Gastrocnemius medialis (tissue), 4 donors: Measurements from ENCODE around the gene SDR42E1. TPM values are rescaled to one million over a fixed set of nuclear protein-coding genes. Genes with fewer than 3 reads are reported as not detected.

Experiments used
- ATAC-seq, 2 donors: fragments of 150-250 bp; one replicate each; pipeline ENCODE4 v1.9.1; 2016
- DNase-seq, 2 donors: peaks; one replicate each; pipeline ENCODE4 v3.0.0-alpha.2; 2019
- H3K27ac ChIP-seq, 4 donors: fragments of 200-600 bp; sonication (generic); 1 replicate in 1 of 4; 2 replicates in 3 of 4; pipeline ENCODE4 v1.5.1; 2016 to 2018; ENCODE audit warnings: mild to moderate bottlenecking in 2 of 4, moderate library complexity in 1 of 4
- H3K27me3 ChIP-seq, 3 donors: fragments of 200-600 bp; sonication (generic) in 2 of 3; 1 replicate in 1 of 3; 2 replicates in 2 of 3; pipeline versions ENCODE4 v1.5.1 to v1.6.0; 2016 to 2019; ENCODE audit warnings: mild to moderate bottlenecking in 1 of 3, moderate library complexity in 1 of 3
- H3K36me3 ChIP-seq, 2 donors: fragments of 200-600 bp; sonication (generic) in 1 of 2; one replicate each; pipeline ENCODE4 v1.5.1; 2017 to 2018
- H3K4me1 ChIP-seq, 2 donors: fragments of 200-600 bp; sonication (generic) in 1 of 2; one replicate each; pipeline ENCODE4 v1.5.1; 2016 to 2017; ENCODE audit warnings: mild to moderate bottlenecking in 2 of 2
- H3K4me3 ChIP-seq, 4 donors: fragments of 200-600 bp; sonication (generic) in 3 of 4; 1 replicate in 1 of 4; 2 replicates in 3 of 4; pipeline ENCODE4 v1.5.1; 2016 to 2019; ENCODE audit warnings: mild to moderate bottlenecking in 2 of 4
- H3K9me3 ChIP-seq, 3 donors: fragments of 200-600 bp; sonication (generic) in 2 of 3; 1 replicate in 1 of 3; 2 replicates in 2 of 3; pipeline ENCODE4 v1.5.1; 2016 to 2019
- POLR2A ChIP-seq, 2 donors: fragments of 450-650 bp; IDR thresholded peaks; one replicate each; pipeline ENCODE4 v1.6.1; 2017; ENCODE audit warnings: antibody characterized with exemption in 2 of 2, mild to moderate bottlenecking in 2 of 2, moderate library complexity in 2 of 2
- in situ Hi-C, 4 donors: fragments of 200-750 bp; cut with MboI; loops; one replicate each; pipeline versions ENCODE4 v1.15.0 to v1.8.0; 2017; ENCODE audit warnings: low sequenced_read_pairs in 4 of 4
- intact Hi-C: fragments of 100-400 bp; cut with DNase I; formaldehyde crosslinking; loops from one replicate; pipeline ENCODE4 v1.15.1; 2023; ENCODE audit warnings: low total_unique reads
- total RNA-seq, 4 donors: library from RNA; depleted of rRNA; stranded (reverse); fragments of >200 nt; gene quantifications; one replicate each; pipeline versions ENCODE4 v1.1.0 to v1.2.3, GENCODE V29; 2016
- TF ChIP-seq, protein P1 (sequence below), 5 experiments: fragments of 450-650 bp in 3 of 5; fragments of 200-600 bp in 2 of 5; sonication (generic) in 2 of 5; IDR thresholded peaks in 4 of 5; conservative IDR thresholded peaks in 1 of 5; 1 replicate in 4 of 5; 2 replicates in 1 of 5; pipeline ENCODE4 v1.5.1; 2016 to 2019; ENCODE audit warnings: antibody characterized with exemption in 5 of 5, mild to moderate bottlenecking in 3 of 5, moderate library complexity in 3 of 5

SDR42E1 gene, protein sequence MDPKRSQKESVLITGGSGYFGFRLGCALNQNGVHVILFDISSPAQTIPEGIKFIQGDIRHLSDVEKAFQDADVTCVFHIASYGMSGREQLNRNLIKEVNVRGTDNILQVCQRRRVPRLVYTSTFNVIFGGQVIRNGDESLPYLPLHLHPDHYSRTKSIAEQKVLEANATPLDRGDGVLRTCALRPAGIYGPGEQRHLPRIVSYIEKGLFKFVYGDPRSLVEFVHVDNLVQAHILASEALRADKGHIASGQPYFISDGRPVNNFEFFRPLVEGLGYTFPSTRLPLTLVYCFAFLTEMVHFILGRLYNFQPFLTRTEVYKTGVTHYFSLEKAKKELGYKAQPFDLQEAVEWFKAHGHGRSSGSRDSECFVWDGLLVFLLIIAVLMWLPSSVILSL
- total RNA-seq: under 1 TPM in 1 of 4 donors, not detected in 3; 0.02 TPM

DNA sequence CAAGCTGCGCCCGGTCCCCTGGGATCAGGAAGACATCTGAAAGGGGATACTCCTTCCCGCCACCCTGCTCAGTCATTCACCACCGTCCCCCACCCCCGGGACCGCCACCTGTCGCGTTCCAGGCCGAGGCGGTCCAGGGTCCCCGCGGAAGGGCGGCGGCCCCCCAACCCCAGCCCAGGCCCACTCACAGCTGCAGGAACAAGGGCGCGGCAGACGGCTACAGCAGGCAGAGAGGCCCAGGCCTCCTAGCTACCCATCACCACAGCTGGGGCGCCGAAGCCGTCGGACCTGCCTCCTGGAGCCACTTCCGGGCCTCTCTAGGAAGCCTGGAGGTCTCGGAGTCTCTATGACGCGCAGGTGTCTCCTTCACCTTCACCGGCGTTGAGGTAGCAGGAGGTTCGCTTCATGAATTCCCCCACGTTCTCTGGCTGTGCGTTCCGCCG lies at the start of gene SDR42E1:
Gene SDR42E1 (minus strand): TSS at position 272 of the 443 bp plus-strand sequence. CDS start 10,612 bp downstream, outside the sequence.
- Histone ChIP-seq H3K9me3 (no peaks in the 10 kb centered on the region), H3K36me3 (no peaks in the 10 kb centered on the region), H3K4me3 (no peak within 1 kb of the TSS), H3K27ac (no peak within 1 kb of the TSS), H3K4me1 (no peaks in the 10 kb centered on the region), H3K27me3 (peaks cover 0 to 8% (median 0%) of the 10 kb centered on the region in 3 donors)
- in situ Hi-C loops (loop anchor here in 1 of 4 donors (25.0 kb wide), 1 partner anchor 101 kb away; no protein-coding TSS in a partner anchor), intact Hi-C loops (no loop called here)
- ATAC-seq (no peak), DNase-seq (no peak)
- TF ChIP-seq, protein P1, sequence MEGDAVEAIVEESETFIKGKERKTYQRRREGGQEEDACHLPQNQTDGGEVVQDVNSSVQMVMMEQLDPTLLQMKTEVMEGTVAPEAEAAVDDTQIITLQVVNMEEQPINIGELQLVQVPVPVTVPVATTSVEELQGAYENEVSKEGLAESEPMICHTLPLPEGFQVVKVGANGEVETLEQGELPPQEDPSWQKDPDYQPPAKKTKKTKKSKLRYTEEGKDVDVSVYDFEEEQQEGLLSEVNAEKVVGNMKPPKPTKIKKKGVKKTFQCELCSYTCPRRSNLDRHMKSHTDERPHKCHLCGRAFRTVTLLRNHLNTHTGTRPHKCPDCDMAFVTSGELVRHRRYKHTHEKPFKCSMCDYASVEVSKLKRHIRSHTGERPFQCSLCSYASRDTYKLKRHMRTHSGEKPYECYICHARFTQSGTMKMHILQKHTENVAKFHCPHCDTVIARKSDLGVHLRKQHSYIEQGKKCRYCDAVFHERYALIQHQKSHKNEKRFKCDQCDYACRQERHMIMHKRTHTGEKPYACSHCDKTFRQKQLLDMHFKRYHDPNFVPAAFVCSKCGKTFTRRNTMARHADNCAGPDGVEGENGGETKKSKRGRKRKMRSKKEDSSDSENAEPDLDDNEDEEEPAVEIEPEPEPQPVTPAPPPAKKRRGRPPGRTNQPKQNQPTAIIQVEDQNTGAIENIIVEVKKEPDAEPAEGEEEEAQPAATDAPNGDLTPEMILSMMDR (IDR thresholded peaks at IDR 0.05 in 4 of 5, conservative IDR thresholded peaks at IDR 0.05 in 1 of 5): no peak
- TF ChIP-seq POLR2A (IDR thresholded peaks at IDR 0.05): no peak

DNA sequence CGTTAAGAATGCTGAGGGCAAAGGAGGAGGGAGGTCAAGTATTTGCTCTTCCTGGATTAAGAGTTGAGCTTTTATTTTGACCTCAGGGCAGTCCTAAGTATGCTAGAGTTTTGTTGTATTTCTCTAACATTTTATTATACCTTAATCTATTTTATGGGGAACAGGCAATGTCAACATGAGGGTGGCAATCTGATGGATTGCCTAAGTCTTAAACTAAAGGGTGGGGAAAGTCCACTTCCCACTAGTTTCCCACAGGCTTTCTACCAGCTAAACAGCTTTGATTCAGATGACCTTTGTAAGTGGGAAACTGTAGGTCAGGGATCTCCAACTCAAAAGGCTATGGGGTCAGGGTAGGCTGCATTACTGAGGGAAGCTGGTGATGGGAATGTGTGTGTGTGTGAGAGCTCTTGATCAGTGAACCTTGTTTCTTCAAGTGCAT lies 48.7 kb upstream of the SDR42E1 start:
- Histone ChIP-seq H3K4me1 (no peaks in the 10 kb centered on the region), H3K27ac (no peak overlapping the region), H3K27me3 (no peaks in the 10 kb centered on the region), H3K9me3 (no peaks in the 10 kb centered on the region), H3K4me3 (no peak overlapping the region), H3K36me3 (no peaks in the 10 kb centered on the region)
- in situ Hi-C loops: no loop called here
- ATAC-seq (no peak), DNase-seq (no peak)
- intact Hi-C loops: loop anchor here (5.0 kb wide), 1 partner anchor 168 kb away; no protein-coding TSS in a partner anchor
- TF ChIP-seq, protein P1 (IDR thresholded peaks at IDR 0.05 in 4 of 5, conservative IDR thresholded peaks at IDR 0.05 in 1 of 5): no peak
- TF ChIP-seq POLR2A (IDR thresholded peaks at IDR 0.05): no peak

DNA sequence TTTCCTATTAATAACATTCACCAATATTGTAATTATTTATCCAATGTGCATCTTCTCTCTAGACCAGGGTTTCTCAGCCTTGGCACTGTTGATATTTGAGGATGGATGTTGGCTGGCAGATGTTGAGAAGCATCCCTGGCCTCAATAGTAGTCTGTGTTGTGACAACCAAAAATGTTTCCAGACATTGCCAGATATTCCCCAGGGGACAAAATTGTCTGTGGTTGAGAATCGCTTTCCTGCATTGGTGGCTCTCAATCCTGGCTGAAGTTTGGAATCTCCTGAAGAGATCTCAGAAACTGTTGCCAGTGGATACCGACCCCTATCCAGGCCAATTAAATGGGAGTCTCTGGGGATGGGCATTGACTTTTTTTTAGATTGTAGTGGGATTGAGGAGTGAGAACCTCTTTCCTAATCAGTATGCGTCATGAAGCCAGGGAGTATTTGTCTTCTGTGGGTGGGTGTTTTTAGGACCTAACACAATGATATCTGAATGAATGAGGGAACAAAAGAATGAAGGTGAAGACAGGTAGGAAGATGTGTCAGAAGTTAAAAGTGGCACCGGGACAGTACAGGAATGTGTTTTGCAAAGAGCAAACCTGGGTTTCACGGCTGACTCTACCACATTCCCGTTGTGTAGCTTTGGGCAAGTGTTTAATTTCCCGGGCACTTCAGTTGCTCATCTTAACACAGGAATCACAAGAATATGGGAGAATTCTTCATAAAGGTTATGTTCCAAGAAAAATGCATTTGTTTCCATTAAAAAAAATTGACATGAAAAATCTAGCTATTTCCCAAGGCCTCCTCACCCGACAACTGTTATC lies 48.1 kb upstream of the SDR42E1 start:
- Histone ChIP-seq H3K4me3 (no peak overlapping the region), H3K36me3 (no peaks in the 10 kb centered on the region), H3K27me3 (no peaks in the 10 kb centered on the region), H3K9me3 (no peaks in the 10 kb centered on the region), H3K4me1 (no peaks in the 10 kb centered on the region), H3K27ac (no peak overlapping the region)
- intact Hi-C loops (no loop called here), in situ Hi-C loops (no loop called here)
- DNase-seq (no peak), ATAC-seq (no peak)
- no peak for TF ChIP-seq POLR2A (IDR thresholded peaks at IDR 0.05)
- TF ChIP-seq, protein P1 (IDR thresholded peaks at IDR 0.05 in 4 of 5, conservative IDR thresholded peaks at IDR 0.05 in 1 of 5): no peak

DNA sequence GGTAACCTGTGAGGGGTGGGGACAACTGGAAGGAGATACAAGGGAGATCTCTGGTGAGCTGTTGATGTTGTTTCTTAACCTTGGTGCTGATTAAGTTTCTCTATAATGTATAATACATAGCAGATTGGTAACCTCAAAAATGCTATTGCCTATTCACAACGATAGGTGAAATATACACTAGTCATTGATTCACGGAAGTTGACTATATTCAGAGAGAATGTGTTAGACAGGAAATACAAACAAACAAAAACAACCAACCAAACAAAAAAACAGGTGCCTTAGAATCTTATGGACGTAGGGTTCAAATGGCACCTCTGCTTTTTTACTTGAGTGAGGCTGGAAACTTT lies 45.3 kb upstream of the SDR42E1 start:
- TF ChIP-seq POLR2A (IDR thresholded peaks at IDR 0.05): no peak
- TF ChIP-seq, protein P1 (IDR thresholded peaks at IDR 0.05 in 4 of 5, conservative IDR thresholded peaks at IDR 0.05 in 1 of 5): no peak
- DNase-seq: no peak
- in situ Hi-C loops: no loop called here
- Histone ChIP-seq H3K4me1 (no peaks in the 10 kb centered on the region), H3K36me3 (no peaks in the 10 kb centered on the region), H3K27me3 (no peaks in the 10 kb centered on the region), H3K4me3 (no peak overlapping the region), H3K27ac (no peak overlapping the region), H3K9me3 (no peaks in the 10 kb centered on the region)
- no peak for ATAC-seq
- intact Hi-C loops: no loop called here
